ENCODE data around the gene RPS21. TPM values are rescaled to one million over a fixed set of nuclear protein-coding genes. Genes with fewer than 3 reads are reported as not detected.

RPS21 gene
- total RNA-seq: 768 and 1,032 TPM in 2 replicates

DNA sequence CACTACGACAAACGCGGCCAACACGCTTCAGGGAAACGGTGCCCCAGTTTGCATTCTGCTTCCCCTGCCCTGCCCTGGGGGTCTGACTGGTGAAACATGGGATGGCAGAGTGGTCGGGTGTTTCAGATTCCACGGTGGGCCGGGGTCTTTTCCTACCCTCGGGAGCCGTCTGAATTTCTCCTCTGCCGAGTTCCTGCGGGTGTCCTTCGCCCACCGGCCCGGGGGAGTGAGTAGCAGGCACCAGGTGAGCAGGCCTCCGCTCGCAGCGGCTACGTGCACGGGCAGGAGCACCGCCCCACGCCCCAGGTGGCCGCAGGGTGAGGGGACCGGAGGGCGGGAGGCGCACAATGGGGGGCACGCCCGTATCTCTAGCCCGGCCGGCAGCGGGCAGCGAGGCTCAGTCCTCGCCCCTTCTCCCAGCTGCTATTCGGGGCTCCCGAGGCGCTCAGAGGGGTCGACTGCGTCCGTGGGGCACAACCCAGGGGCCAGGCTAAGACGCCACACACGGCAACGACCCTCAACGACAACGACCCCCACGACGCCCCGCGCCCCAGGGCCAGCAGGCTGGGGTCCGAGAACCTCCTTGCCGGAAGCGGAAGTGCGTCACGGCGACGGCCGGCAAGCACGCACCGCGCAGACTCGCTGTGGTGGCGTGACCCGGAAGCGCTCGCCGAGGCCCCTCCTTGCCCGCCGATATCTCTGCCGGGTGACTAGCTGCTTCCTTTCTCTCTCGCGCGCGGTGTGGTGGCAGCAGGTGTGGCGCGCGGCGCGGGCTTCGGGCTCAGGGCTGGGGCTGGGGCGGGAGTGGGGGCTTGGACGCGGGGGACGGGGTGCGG lies at the start of gene RPS21:
TSS of gene RPS21 (plus strand) at position 721 of the 836 bp plus-strand sequence. CDS start 236 bp downstream, outside the sequence.

DNA sequence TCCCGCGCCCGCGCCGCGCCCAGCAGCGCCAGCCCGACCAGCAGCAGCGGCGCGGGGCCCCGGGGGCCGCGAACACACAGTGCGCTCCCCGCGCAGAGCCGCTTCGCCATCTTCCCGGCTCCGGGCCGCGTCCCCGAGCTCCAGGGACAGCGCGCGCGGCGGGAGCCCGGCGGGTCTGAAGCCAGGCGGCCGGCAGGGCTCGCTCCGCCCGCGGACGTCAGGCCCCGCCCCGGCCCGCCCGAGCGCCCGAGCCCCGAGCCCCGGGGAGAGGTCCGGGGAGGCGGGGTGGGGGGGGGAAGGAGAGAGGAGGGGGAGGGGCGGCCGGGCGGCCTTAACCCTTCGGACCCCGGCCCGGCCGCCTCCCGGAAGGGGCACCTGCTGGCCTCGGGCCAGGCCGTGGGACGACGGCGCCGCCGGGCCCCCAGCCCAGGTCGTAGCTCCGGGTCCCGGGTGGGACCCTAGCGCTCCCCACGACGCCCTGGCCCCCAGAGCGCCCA lies 19.7 kb upstream of the RPS21 start, which contains the start of gene LAMA5:
TSS of gene LAMA5 (minus strand) at position 177 of the 497 bp plus-strand sequence. CDS start at position 110, 67 bp downstream.

GRCh38 chr20:62407221-62407992 lies 20.5 kb downstream of the RPS21 start, which contains the start of gene CABLES2:
CABLES2 (minus strand) TSS chr20:62407285; CDS start chr20:62407276, 9 bp downstream.

DNA sequence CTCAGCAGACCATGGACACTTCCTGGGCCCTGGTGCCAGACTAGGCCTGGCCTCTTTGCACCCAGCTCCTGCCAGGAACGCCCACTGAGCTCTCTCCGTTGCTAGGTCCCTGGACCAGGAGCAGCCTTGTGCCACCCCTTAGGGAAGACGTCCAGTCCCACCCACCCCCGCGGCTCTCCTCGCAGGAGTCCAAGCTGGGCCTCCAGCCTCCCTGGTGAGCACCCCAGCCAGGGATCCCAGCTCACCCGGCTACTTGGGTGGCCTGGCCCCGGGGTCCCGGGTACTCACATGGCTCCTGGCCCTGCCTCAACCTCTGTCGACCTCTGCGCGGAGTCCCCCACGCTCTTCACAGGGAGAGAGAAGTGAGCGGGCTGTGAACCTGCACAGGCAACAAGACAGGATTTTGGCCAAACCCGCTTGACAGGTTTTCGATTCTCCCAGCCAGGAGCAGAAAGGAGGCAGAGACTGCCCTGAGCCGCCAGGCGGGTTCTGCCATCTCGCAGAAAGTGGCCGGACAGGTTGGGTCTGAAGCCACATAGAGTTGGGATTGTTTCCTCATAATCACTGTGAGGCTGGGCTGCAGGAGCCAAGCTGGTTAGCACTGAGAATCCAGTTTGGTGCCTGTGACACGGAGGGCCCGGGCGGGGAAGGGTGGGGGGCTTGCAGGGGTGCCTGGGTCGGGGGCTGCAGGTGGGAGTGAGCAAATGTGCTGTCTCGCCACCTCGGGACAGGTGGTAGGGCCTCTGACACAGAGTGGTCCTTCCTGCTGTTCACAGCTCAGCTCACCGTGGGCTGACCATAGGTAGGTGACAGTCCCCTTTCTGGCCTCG lies 40.5 kb downstream of the RPS21 start, which contains the start of gene RBBP8NL:
TSS of gene RBBP8NL (minus strand) at position 368 of the 830 bp plus-strand sequence. CDS start 7,892 bp downstream, outside the sequence.

Other genes starting within 250 kb of the RPS21 start
- 141 and 276 TPM in 2 replicates for gene PSMA7, start 243.7 kb upstream of the RPS21 start, total RNA-seq
- 11.8 and 16.5 TPM in 2 replicates for gene SS18L1, start 243.3 kb upstream of the RPS21 start, total RNA-seq
- gene MTG2, start 204.1 kb upstream of the RPS21 start, total RNA-seq: 20.8 and 22.6 TPM in 2 replicates
- not detected in 2 replicates for gene HRH3, start 166.8 kb upstream of the RPS21 start, total RNA-seq
- 36.9 and 37.4 TPM in 2 replicates for gene OSBPL2, start 148.6 kb upstream of the RPS21 start, total RNA-seq
- 75.8 and 144 TPM in 2 replicates for gene ADRM1, start 84.1 kb upstream of the RPS21 start, total RNA-seq
- 27.9 and 36.9 TPM in 2 replicates for gene LAMA5, start 19.8 kb upstream of the RPS21 start, total RNA-seq
- gene CABLES2, start 20.2 kb downstream of the RPS21 start, total RNA-seq: 2.4 and 3.1 TPM in 2 replicates
- gene RBBP8NL, start 40.4 kb downstream of the RPS21 start, total RNA-seq: 2.4 and 3.5 TPM in 2 replicates
- gene GATA5, start 88.9 kb downstream of the RPS21 start, total RNA-seq: not detected in 2 replicates

Measured in placental epithelial cell (primary cell).